Trophoblast cell (in vitro differentiated cells and primary cell): ENCODE data around the gene HERC4.

Source experiments
- DNase-seq, 2 donors: peaks; one replicate each; pipeline ENCODE4 v3.0.0-alpha.2; 2016
- H2AFZ ChIP-seq: 2 replicates; pipeline ENCODE4 v1.6.1; 2013; ENCODE audit warnings: low read length, moderate library complexity, mild to moderate bottlenecking; ENCODE audit not compliant: insufficient read depth, poor library complexity
- H2AK5ac ChIP-seq: 2 replicates; pipeline ENCODE4 v1.6.1; 2013; ENCODE audit warnings: mild to moderate bottlenecking, low read length
- H2BK120ac ChIP-seq: 2 replicates; pipeline ENCODE4 v1.6.1; 2013; ENCODE audit warnings: low read length, mild to moderate bottlenecking, moderate library complexity; ENCODE audit not compliant: insufficient read depth, poor library complexity
- H2BK12ac ChIP-seq: 2 replicates; pipeline ENCODE4 v1.6.1; 2013; ENCODE audit warnings: mild to moderate bottlenecking, low read length, moderate library complexity
- H2BK5ac ChIP-seq: 2 replicates; pipeline ENCODE4 v1.6.1; 2013; ENCODE audit warnings: low read length, low read depth, moderate library complexity, mild to moderate bottlenecking; ENCODE audit not compliant: poor library complexity
- H3K14ac ChIP-seq: 2 replicates; pipeline ENCODE4 v1.6.1; 2013; ENCODE audit warnings: mild to moderate bottlenecking, low read length
- H3K18ac ChIP-seq: 2 replicates; pipeline ENCODE4 v1.6.1; 2013; ENCODE audit warnings: mild to moderate bottlenecking, low read length
- H3K23ac ChIP-seq: 2 replicates; pipeline ENCODE4 v1.6.1; 2013; ENCODE audit warnings: low read length
- H3K27ac ChIP-seq: 2 replicates; pipeline ENCODE4 v1.5.1; 2013; ENCODE audit warnings: low read depth, mild to moderate bottlenecking, inconsistent platforms, low read length, moderate library complexity
- H3K27me3 ChIP-seq: 2 replicates; pipeline ENCODE4 v1.6.1; 2013; ENCODE audit warnings: inconsistent platforms, mild to moderate bottlenecking, low read length, moderate library complexity; ENCODE audit not compliant: insufficient read depth
- H3K36me3 ChIP-seq, 2 experiments: 1 replicate in 1 of 2; 2 replicates in 1 of 2; pipeline ENCODE4 v1.6.1; 2013; ENCODE audit warnings: low read length in 2 of 2, mild to moderate bottlenecking in 2 of 2, moderate library complexity in 1 of 2; ENCODE audit not compliant: insufficient read depth in 2 of 2, control insufficient read depth in 1 of 2
- H3K4ac ChIP-seq: 2 replicates; pipeline ENCODE4 v1.6.1; 2013; ENCODE audit warnings: low read depth, mild to moderate bottlenecking, low read length, moderate library complexity
- H3K4me1 ChIP-seq, 2 experiments: 1 replicate in 1 of 2; 2 replicates in 1 of 2; pipeline ENCODE4 v1.6.1; 2013; ENCODE audit warnings: low read length in 2 of 2, mild to moderate bottlenecking in 2 of 2, moderate library complexity in 1 of 2; ENCODE audit not compliant: insufficient read depth in 2 of 2, control insufficient read depth in 1 of 2
- H3K4me2 ChIP-seq: 2 replicates; pipeline ENCODE4 v1.6.1; 2013; ENCODE audit warnings: inconsistent platforms, mild to moderate bottlenecking, low read length, moderate library complexity
- H3K4me3 ChIP-seq: 2 replicates; pipeline ENCODE4 v1.5.1; 2013; ENCODE audit warnings: mild to moderate bottlenecking, low read depth, low read length, inconsistent platforms
- H3K79me1 ChIP-seq: one replicate; pipeline ENCODE4 v1.6.1; 2013; ENCODE audit warnings: low read length
- H3K79me2 ChIP-seq: 2 replicates; pipeline ENCODE4 v1.6.1; 2013; ENCODE audit warnings: low read length, mild to moderate bottlenecking; ENCODE audit not compliant: control insufficient read depth, insufficient read depth, poor library complexity
- H3K9ac ChIP-seq: 2 replicates; pipeline ENCODE4 v1.6.1; 2013; ENCODE audit warnings: mild to moderate bottlenecking, low read length
- H3K9me3 ChIP-seq: 2 replicates; pipeline ENCODE4 v1.6.1; 2013; ENCODE audit warnings: low read depth, mild to moderate bottlenecking, control low read depth, inconsistent platforms, low read length; ENCODE audit not compliant: insufficient read depth
- H4K12ac ChIP-seq: 2 replicates; pipeline ENCODE4 v1.6.1; 2013; ENCODE audit warnings: low read depth, mild to moderate bottlenecking, low read length, moderate library complexity
- H4K8ac ChIP-seq: 2 replicates; pipeline ENCODE4 v1.6.1; 2013; ENCODE audit warnings: low read depth, mild to moderate bottlenecking, low read length, moderate library complexity
- H4K91ac ChIP-seq: one replicate; pipeline ENCODE4 v1.6.1; 2013; ENCODE audit warnings: low read depth, mild to moderate bottlenecking, low read length, moderate library complexity
- WGBS: extraction: QIAGEN DNeasy Blood & Tissue Kit; methylation state at CpG from one replicate; pipeline ENCODE4 v1.1.7; 2013; ENCODE audit warnings: missing lambda C conversion rate; ENCODE audit not compliant: insufficient read length, insufficient coverage; ENCODE audit errors: extremely low coverage; 5-methylcytosine and 5-hydroxymethylcytosine counted together

The HERC4 gene

DNA sequence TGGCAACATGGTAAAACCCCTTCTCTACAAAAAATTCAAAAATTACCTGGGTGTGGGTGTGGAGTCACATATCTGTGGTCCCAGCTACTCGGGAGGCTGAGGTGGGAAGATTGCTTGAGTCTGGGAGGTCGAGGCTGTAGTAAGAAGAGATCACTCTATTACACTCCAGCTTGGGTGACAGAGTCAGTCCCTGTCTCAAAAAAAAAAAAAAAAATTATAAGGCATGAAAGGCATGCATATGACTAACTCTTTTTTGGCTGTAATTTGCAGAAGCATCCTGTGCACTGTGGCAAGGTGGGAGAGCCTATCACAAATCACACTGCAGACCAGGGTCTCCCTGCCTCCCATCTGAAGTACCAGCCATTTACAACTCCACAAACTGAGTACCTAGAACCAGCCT is 20.1 kb upstream of the HERC4 start:
- H2BK5ac ChIP-seq = no peak overlapping the region
- peak; percentile 18 to 60 for DNase-seq
- no peak overlapping the region for H2AFZ ChIP-seq
- H3K79me2 ChIP-seq = no peaks in the 10 kb centered on the region
- H3K4ac ChIP-seq = no peak overlapping the region
- H3K14ac ChIP-seq = no peak overlapping the region
- no peak overlapping the region for H4K8ac ChIP-seq
- H2BK120ac ChIP-seq = no peak overlapping the region
- H3K79me1 ChIP-seq = peaks cover 4% of the 10 kb centered on the region
- no peaks in the 10 kb centered on the region for H3K9me3 ChIP-seq
- no peak overlapping the region for H3K18ac ChIP-seq
- no peak overlapping the region for H2AK5ac ChIP-seq
- no peaks in the 10 kb centered on the region for H3K36me3 ChIP-seq
- H4K91ac ChIP-seq = no peak overlapping the region
- no peaks in the 10 kb centered on the region for H3K27me3 ChIP-seq
- peak overlapping the region; percentile 24 for H2BK12ac ChIP-seq
- no peak overlapping the region for H3K27ac ChIP-seq
- H3K4me3 ChIP-seq = no peak overlapping the region
- H3K4me1 ChIP-seq = peaks cover 0 to 9% of the 10 kb centered on the region in 2 experiments
- no CpG with 5 or more reads among the region's 2 CpGs for WGBS
- no peak overlapping the region for H3K4me2 ChIP-seq
- no peak overlapping the region for H4K12ac ChIP-seq
- no peak overlapping the region for H3K23ac ChIP-seq
- no peak overlapping the region for H3K9ac ChIP-seq

DNA sequence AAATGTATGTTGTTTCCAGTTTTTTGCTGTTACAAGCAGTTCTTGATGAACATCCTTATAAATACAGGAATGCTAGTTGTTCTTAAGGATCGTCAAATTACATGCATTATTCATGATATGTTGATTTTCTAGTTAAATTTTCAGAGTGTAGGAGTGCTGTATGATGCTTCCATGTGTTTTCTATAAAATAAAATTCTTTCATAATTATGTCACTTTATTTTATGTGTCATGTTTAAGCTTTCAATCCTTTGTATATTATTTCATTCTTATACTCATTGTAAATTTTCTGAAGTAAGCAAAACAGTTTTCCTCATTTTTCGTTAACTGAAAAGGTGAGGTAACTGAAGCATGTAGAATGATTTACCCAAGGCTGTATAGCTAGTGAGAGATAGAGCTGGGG is 17.4 kb upstream of the HERC4 start:
- H2BK12ac ChIP-seq = no peak overlapping the region
- no peaks in the 10 kb centered on the region for H3K9me3 ChIP-seq
- no peaks in the 10 kb centered on the region for H3K36me3 ChIP-seq
- peak overlapping the region; percentile 55 for H4K91ac ChIP-seq
- no peak overlapping the region for H2BK120ac ChIP-seq
- H4K8ac ChIP-seq = no peak overlapping the region
- no peak overlapping the region for H3K14ac ChIP-seq
- no peak overlapping the region for H3K27ac ChIP-seq
- peaks cover 4% of the 10 kb centered on the region for H3K79me1 ChIP-seq
- no peaks in the 10 kb centered on the region for H3K79me2 ChIP-seq
- no peak overlapping the region for H3K18ac ChIP-seq
- peaks cover 0 to 9% of the 10 kb centered on the region in 2 experiments for H3K4me1 ChIP-seq
- no peak overlapping the region for H2BK5ac ChIP-seq
- no peak overlapping the region for H2AFZ ChIP-seq
- DNase-seq = no peak
- H2AK5ac ChIP-seq = no peak overlapping the region
- no peak overlapping the region for H3K23ac ChIP-seq
- no peak overlapping the region for H3K4ac ChIP-seq
- WGBS = no CpG with 5 or more reads among the region's 2 CpGs
- H3K27me3 ChIP-seq = no peaks in the 10 kb centered on the region
- no peak overlapping the region for H3K9ac ChIP-seq
- no peak overlapping the region for H3K4me2 ChIP-seq
- H3K4me3 ChIP-seq = no peak overlapping the region
- no peak overlapping the region for H4K12ac ChIP-seq

DNA sequence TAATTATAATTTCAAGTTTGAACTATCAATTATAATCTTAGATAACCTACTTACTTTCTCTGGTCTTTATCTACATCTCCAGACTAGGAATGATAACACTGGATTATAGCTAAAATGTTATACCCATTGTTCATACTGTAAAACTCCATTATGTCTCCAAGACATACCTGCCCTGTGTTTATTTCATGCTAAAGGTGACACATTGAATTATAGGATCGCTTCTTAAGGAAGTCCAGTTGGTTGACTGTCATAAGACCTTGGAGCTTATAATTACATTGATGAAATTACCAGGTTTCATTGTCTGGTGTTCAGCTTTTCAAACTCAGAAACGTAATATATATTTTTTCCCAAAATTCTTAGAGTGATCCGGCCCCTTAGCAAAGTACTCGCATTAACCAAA is 15.5 kb upstream of the HERC4 start:
- no peak overlapping the region for H2BK5ac ChIP-seq
- H3K18ac ChIP-seq = no peak overlapping the region
- no peak overlapping the region for H4K91ac ChIP-seq
- no peaks in the 10 kb centered on the region for H3K9me3 ChIP-seq
- no peak overlapping the region for H3K4me3 ChIP-seq
- H3K14ac ChIP-seq = no peak overlapping the region
- peak in 1 of 2 donors; percentile 12 for DNase-seq
- H3K36me3 ChIP-seq = no peaks in the 10 kb centered on the region
- no peak overlapping the region for H2AFZ ChIP-seq
- peaks cover 4% of the 10 kb centered on the region for H3K79me1 ChIP-seq
- H3K9ac ChIP-seq = no peak overlapping the region
- no peak overlapping the region for H4K8ac ChIP-seq
- no peak overlapping the region for H3K23ac ChIP-seq
- peaks cover 0 to 9% of the 10 kb centered on the region in 2 experiments for H3K4me1 ChIP-seq
- WGBS = no CpG with 5 or more reads among the region's 4 CpGs
- no peak overlapping the region for H4K12ac ChIP-seq
- H3K27ac ChIP-seq = no peak overlapping the region
- H2BK120ac ChIP-seq = no peak overlapping the region
- H2AK5ac ChIP-seq = no peak overlapping the region
- H3K4ac ChIP-seq = no peak overlapping the region
- H3K27me3 ChIP-seq = no peaks in the 10 kb centered on the region
- no peak overlapping the region for H2BK12ac ChIP-seq
- H3K79me2 ChIP-seq = no peaks in the 10 kb centered on the region
- H3K4me2 ChIP-seq = no peak overlapping the region

DNA sequence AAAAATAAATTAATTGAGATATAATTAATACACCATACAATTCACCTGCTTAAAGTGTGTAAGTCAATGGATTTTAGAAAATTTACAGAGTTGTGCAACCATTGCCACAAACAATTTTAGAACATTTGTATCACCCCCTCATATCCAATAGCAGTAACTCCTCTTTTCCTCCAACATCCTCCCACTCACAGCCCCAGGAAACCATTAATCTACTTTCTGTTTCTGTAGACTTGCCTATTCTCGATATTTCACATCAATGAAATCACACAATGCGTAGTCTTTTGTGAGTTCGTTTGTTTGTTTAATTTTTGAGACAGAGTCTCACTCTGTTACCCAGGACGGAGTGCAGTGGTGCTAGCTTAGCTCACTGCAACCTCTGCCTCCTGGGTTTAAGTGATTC is 13.7 kb upstream of the HERC4 start:
- WGBS = no CpG with 5 or more reads among the region's 4 CpGs
- Histone ChIP-seq H2AFZ (no peak overlapping the region), H2BK12ac (no peak overlapping the region), H3K36me3 (no peaks in the 10 kb centered on the region), H4K12ac (no peak overlapping the region), H2BK5ac (no peak overlapping the region), H3K9me3 (no peaks in the 10 kb centered on the region), H3K18ac (no peak overlapping the region), H4K8ac (no peak overlapping the region), H3K4ac (no peak overlapping the region), H4K91ac (no peak overlapping the region), H3K9ac (no peak overlapping the region), H3K4me3 (no peak overlapping the region), H3K4me2 (no peak overlapping the region), H3K27ac (no peak overlapping the region), H3K79me1 (no peaks in the 10 kb centered on the region), H3K79me2 (no peaks in the 10 kb centered on the region), H2BK120ac (no peak overlapping the region), H3K27me3 (no peaks in the 10 kb centered on the region), H3K23ac (no peak overlapping the region), H3K14ac (no peak overlapping the region), H2AK5ac (no peak overlapping the region), H3K4me1 (no peaks in the 10 kb centered on the region)
- DNase-seq = no peak
